HG03060 (cell line): ENCODE measurements around the gene HIBCH.
"Not testable (repeated sequence)": the region's sequence is repeated elsewhere in the genome, so short reads cannot be mapped to it uniquely, and the experiment has no call there.

ENCODE experiments used
- ATAC-seq: cut with Tn5 transposase; IDR thresholded peaks from one replicate; pipeline ENCODE4 v1.9.1; 2021; ENCODE audit warnings: low read depth, moderate number of reproducible peaks; ENCODE audit not compliant: unreplicated experiment

Gene HIBCH

DNA sequence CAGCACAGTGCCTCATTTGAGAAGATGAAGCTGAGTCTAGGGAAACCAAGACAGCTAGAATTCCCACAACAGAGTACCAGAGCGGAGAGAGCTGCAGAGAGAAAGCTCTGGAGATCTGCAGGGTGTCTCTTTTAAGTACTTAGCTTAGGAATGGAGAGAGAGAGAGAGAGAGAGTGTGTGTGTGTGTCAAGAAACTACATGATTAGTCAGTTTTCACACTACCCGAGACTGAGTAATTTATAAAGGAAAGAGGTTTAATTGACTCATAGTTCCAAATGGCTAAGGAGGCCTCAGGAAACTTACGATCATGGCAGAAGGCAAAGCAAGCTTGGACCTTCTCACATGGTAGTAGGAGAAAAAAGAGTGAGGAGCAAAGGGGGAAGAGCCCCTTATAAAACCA lies 64.0 kb downstream of the HIBCH start:
- no peak for ATAC-seq

DNA sequence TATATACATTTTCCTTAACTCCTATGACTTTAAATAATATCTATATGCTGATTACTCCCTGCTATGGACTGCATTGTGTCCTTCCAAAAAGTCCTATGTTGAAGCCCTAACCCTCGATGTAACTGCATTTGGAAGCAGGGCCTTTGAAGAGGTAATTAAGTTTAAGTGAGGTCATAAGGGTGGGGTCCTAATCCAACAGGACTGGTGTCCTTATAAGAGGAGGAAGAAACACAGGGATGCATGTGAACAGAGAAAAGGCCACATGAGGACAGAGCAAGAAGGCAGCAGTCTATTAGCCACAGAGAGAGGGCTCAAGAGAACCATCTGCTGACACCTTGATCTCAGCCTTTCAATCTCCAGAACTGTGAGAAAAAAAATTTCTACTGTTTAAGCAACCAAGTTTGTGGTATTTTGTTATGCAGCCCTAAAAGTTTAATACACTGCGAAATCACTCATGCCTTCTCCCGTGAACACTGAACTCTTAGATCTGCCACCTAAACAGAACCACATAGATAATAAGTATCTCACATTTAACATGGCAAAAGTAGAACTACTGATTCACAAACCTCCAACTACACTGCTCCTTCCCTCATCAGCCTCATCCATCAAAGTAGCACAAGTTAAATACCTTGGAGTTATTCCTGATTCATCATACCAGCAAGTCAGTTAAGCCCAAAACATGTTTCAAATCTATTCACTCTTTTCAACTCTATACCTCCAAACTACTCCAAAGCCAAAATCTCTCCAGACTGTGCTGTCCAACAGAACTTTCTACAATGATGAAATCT lies 65.4 kb downstream of the HIBCH start:
- no peak for ATAC-seq

DNA sequence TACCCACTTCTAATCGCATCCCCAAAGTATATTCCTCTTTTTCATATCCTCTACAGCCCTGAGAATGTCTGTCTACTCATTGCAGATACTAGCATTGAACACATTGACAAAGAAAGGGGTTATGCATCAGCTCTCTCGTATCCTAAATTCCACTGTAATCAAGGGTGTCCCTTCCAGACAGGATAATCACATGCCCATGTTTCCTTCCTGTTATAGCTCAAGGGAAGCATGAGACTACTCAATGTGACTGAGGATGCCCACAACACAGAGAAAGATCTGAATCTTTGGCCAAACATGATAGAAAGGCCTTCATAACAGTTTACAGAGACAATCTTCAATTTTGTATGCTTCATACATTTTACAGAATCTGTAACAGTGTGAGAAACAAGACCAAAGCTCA lies 69.2 kb downstream of the HIBCH start:
- ATAC-seq = no peak

DNA sequence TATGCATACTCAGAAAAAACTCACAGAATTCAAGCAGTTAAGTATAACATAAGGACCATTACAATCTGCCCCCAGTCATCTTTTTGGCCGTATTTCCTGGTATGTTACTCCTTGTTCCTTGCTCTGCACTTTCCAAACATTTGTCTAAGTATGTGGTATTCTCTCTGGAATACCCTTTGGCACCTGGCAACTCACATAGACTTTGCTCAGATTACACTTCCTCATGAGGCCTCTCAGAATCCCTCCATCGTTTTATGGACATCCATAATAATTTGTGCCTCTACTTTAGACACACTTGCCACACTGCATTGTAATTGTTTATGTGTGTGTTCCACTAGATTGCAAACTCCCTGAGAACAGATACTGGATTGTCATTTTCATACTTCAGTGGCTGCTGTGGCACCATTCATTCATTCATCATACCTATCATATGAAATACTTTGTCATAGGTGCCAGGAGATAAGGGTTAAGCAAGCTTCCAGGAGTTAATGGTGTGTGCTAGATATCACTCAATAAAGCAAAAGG lies 84.0 kb downstream of the HIBCH start:
- ATAC-seq = no peak

DNA sequence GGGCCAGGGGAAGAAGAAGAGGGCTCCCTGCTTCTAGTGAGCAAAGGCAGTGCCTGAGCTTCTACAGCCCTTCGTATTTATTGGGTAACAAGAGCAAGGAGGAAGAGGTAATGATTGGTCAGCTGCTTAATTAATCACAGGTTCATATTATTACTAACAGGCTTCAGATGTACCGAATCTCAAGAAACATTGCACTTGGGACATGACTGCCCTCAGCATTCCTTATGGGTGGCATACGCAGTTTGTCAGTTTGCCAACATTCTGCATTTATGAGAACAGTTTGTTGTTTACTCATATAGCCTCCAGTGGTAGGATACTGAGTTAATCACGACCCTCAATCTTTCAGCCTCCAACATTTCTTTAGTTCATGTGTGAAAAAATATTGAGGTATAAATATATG lies 84.5 kb downstream of the HIBCH start:
- ATAC-seq = no peak

DNA sequence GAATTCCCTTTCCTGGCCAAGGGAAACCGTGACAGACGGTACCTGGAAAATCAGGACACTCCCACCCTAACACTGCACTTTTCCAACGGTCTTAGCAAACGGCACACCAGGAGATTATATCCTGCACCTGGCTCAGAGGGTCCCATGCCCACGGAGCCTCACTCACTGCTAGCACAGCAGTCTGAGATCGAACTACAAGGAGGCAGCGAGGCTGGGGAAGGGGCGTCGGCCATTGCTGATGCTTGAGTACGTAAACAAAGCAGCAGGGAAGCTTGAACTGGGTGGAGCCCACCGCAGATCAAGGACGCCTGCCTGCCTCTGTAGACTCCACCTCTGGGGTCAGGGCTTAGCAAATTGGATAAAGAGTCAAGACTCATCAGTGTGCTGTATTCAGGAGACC lies 95.6 kb downstream of the HIBCH start:
- not testable (repeated sequence) for ATAC-seq

DNA sequence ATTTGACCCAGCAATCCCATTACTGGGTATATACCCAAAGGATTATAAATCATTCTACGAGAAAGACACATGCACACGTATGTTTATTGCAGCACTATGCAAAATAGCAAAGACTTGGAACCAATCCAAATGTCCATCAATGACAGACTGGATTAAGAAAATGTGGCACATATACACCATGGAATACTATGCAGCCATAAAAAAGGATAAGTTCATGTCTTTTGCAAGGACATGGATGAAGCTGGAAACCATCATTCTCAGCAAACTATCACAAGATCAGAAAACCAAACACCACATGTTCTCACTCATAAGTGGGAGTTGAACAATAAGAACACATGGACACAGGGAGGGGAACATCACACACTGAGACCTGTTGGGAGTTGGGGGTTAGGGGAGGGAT lies 96.9 kb downstream of the HIBCH start:
- not testable (repeated sequence) for ATAC-seq

DNA sequence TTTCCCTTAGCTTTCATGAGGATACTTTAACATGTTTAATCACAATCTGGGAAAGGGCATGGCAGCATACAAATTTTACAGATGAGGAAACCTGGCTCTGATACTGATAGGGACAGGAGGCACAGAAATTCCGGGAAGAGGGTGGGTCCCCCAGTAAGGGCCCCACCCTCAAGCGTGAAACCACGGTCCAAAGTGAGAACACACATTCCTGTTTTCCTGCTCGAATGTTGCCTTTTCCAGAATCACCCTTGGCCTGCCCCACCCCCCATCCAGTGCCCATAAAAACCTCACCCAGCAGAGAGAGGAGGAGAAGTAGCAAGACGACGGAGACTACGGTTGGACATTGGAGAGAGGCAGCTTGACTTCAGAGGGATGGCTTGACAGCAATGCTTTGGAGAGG lies 98.2 kb downstream of the HIBCH start:
- ATAC-seq = no peak

DNA sequence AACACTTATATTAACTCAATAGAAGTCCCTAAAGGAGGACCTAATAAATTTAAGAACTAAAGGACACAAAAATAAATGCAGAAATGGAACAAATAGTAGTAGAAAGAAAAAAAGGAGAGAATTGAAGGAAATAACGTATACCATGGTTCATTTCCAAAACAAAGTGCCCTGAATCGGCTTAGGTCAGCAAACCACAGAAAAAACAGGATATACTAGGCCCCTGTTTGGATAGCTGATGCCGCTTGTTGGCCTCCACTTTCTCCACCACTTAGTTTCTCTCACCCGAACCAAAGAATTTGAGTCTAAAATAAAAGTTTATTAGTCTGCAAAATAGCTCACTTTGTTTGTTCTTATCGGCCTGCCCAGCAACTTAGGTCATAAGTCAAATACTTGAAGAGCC lies 100.4 kb downstream of the HIBCH start:
- no peak for ATAC-seq

DNA sequence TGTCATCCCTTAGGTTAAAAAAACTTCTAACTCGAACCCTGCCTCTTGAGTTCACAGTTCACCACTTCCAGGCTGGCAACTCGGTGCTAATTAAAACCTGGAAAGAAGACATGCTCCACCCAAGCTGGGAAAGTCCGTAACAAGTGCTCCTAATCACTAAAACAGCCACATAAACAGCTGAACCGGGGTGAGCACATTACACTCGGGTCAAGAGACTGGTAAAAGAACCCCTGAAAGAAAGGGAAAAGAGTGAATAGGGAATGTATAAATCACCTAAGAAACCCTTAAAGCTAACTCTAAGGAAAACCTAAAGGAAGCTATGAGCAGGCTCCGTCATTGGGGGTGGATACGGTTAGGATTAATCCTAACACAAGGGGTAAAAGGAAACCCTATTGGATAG lies 102.0 kb downstream of the HIBCH start:
- ATAC-seq = no peak

DNA sequence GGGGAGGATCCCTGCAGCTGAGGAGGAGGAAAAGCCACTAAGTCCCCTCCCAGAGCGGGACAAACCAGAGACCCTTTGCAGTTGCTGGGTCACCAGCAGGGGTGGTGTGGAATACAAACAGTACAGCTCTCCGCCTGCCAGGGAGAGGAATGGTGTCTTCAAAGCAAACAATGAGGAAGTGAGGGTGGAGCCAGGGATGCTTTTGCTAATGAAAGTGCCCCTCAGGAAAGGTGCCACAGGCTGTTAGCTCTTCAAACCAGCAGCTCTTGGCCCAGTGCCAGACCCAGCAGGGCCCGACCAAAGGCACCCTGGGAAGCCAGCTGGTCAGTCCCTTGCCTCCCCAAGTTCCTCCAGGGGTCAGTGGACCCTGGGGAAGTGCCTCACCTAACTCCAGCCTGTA lies 102.8 kb downstream of the HIBCH start:
- no peak for ATAC-seq

DNA sequence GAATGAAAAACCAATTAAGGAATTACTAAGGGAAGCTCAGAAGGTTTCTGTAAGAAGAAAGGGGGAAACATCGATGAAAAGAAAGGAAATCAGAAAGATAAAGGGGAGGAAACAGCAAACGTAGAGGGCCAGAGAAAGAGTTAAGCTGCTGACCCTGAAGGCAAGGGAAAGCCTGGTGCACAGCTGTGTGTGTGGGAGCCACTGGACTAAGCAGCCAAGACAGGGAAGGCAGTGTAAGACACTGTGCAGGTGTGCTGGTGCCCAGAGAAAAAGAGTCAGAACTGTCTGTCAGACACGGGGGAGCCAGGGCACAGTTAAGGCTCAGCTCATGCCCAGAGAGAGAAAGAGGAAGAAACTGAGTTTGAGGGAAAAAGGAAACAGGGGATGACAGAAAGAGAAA lies 104.0 kb downstream of the HIBCH start:
- no peak for ATAC-seq

DNA sequence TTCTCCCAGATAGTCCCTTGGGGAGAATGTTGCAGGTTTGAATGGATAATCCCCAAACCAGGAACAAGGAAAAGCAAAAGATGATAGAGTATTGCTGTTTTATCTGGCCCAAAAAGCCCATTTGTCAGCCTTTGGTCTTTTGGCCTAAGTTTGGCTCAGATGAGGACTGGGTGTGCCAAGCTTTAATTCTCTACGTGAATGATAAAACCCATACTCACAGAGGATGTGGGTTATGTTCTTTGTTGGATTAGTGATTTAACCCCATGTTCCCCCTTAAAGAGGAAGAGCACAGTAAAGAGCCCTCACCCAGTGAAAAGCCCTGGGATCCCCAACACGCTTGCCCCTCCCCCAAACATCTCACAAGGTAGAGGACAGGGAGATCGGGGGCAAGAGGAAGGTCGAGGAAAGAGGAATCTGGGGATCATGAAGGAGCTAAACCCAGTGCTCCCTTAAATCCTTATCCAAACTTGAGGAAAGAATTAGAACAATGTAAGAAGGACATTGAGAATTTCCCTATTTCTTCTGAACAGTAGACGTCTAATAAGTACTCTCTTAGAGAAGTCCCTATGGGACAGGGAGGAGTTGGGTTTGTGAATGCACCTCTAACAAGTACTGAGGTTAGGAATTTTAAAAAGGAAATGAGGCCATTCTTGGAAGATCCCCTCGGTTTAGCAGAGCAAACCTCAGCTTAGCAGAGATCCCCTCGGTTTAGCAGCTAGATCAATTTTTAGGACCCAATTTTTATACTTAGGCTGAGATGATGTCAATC lies 105.0 kb downstream of the HIBCH start:
- ATAC-seq = no peak

DNA sequence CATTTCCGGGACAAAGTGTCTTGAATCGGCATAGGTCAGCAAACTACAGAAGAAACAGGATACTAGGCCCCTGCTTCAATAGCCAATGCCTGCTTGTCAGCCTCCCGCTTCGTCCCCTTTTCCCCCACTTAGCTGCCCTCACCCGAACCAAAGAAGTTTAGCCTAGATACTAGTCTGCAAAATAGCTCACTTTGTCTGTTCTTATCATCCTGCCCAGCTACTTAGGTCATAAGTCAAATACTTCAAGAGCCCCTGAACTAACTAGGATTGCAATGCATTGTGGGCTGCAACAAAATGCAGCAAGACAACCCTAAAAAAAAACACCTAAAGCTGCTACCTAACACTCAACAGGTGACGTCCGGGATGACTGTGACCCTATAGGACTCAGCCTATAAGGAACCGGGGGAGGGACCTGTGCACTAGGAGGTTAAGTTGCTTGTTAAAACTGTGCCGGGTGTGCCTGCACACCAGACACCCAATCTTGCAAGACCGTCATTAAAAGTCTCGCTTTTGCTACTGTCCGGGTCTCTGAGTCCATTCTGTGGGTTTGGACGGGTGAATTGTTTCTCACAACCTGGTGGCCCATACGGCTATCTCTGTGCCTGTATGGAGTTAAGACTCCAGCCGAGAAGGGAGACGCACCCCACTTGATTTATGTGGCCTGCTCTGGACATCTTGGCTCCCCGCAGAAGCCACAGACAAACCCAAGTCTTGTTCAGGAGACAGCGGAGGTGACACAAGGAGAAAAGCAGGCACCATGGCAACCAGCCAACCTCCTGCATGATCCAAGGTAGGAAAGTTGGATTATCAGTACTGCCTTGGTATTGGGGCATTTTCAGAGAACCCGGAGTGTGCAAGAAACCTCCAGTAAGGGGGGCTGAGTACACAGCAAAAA lies 105.9 kb downstream of the HIBCH start:
- no peak for ATAC-seq

DNA sequence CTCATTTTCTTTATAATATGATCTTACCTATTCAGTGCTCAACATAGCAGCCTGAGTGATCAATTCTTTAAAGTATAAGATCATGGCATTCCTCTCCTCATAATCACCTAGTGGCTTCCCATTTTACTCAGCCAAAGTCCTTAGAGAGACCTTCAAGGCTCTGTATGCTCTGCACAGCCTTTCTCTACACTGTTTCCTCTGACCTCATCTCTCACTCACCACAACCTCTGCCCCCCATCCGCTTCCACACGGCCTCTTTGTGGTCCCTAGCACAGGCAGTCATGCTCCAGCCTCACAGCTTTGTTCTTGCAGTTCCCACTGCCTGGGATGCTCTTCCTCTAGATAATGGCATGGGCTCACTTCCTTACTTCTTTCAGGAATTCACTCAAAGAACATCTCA lies 109.2 kb downstream of the HIBCH start:
- ATAC-seq = no peak

DNA sequence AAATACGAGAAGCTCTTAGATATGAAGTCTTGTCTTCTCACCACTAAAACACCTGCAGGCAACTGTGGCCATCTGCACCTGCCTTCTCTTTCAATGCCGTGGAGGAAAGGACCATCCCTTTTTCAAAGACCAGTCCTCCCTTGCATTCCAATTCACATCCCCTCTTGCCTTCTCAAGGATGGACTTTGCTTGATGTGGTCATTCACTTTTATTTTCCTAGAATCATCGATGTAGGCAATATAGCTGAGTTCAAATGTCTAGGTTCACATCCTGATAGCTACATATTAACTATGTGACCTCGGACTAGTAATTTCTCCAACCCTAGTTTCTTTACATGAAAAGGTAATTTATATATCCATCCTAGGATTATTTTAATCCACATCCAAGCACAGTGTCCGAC lies 110.1 kb downstream of the HIBCH start:
- no peak for ATAC-seq

DNA sequence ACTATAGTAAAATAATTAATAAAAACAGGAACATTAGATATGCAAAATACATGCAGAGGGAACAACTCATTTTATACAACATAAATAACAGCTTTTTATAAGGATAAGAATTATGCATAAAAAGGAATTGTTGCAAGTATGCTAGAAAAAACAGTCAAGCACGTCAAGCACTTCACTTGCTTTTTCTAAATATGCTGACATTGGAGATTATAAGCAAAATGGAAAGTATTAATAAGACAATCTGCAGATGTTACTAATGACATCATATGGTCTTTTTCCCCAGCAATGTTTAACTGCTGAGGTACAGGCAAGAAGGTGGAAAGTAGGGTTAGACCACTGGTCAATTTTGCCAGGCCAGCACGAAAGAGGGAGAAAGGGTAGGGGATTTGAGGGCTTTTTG lies 111.7 kb downstream of the HIBCH start:
- ATAC-seq = no peak

DNA sequence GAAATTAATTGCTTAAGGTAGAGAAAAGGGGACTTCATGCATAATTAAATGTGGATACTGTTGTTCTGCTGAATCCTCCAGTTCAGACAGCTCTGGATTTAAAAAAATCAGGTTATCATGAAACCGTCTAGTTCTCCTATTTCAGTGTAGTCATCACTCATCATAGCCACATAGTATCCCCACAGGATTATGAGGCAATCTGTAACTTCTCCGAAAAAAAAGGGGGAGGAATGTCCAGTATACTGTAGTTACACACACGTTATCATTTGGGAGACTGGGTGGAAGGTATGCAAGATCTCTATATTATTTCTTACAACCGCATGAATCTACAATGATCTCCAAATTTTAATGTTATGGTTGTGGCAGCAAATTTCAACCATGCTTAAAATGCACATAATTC lies 114.0 kb downstream of the HIBCH start:
- ATAC-seq = no peak

DNA sequence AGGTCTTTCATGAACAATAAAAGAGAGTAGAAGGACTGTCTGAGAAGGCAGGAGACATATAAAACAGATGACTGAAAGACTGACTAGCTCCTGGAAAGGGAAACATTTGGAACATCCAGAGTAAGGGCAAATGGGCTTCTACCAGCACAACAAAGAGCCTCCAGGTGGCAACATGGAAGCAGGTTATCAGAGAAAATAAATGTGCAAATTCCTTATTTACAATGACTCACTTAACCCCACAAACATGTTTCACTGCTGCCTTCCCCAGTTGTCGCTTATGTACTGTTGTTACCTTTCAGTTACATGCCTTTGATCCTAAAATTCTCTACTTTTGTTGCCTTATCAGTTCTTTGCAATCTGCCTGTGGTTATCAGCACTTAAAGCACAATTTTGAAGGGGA lies 117.0 kb downstream of the HIBCH start:
- ATAC-seq = no peak

DNA sequence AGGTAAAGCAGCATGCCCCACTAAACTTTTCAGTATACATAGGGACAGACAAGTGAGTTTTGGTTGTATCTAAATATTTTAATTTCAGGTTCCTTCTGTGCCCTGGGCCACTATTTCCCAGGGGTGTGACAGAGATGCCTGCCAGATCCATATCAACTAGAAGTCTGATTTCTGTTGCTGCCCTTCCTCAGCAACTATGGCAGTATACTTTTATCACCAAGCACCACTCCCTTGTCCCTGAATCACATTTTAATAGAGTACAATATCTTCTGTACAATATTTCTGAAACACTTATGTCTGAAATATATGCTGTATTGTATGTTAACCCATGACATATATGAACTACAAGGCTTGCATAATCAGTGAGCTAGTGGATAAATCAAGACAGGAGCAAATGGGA lies 117.6 kb downstream of the HIBCH start:
- ATAC-seq = no peak

DNA sequence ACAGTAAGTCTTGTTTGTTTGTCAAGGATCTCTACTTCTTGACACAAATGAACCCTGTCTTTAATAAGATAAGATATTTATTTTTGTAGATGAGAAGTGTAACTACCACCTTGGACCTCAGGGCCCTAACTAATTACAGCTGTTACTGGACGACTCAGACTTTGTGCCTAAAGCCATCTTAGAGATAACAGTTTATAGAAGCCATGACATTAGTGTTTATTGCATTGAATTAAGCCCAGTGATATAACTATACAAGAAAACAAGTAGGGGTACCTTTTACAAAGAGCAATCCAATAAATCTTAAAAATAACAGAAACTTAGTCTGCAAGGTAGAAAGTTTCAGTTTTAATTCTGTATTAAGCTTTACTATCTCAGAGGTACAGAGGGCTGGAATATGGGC lies 119.0 kb downstream of the HIBCH start:
- ATAC-seq = no peak
